GM23338 (cell line): Measurements from ENCODE around the gene CELF4. TPM values are rescaled to one million over a fixed set of nuclear protein-coding genes. Genes with fewer than 3 reads are reported as not detected.

Experiments
- ATAC-seq: fragments of 200-7000 bp; cut with Tn5 transposase; 3 replicates; pipeline ENCODE4 v1.9.1; 2020
- DNase-seq: peaks from one replicate; pipeline ENCODE4 v3.0.0-alpha.2; 2015; ENCODE audit warnings: low spot score
- H2AFZ ChIP-seq: fragments of 200-600 bp; sonication (generic); 2 replicates; pipeline ENCODE4 v1.8.0; 2016; ENCODE audit warnings: antibody characterized with exemption, mild to moderate bottlenecking, moderate library complexity
- H3F3A ChIP-seq: fragments of 200-600 bp; sonication (generic); replicated peaks from 2 replicates; pipeline ENCODE4 v1.8.0; 2017; ENCODE audit warnings: antibody characterized with exemption, mixed run types, low read depth
- H3K27ac ChIP-seq: fragments of 200-600 bp; sonication (generic); 2 replicates; pipeline ENCODE4 v1.6.1; 2016; ENCODE audit warnings: low read depth
- H3K27me3 ChIP-seq: fragments of 200-600 bp; sonication (generic); 2 replicates; pipeline ENCODE4 v1.8.0; 2016; ENCODE audit warnings: mild to moderate bottlenecking, mixed run types, moderate library complexity; ENCODE audit not compliant: insufficient read depth
- H3K36me3 ChIP-seq: fragments of 200-600 bp; sonication (generic); 2 replicates; pipeline ENCODE4 v1.8.0; 2016; ENCODE audit warnings: mild to moderate bottlenecking; ENCODE audit not compliant: insufficient read depth
- H3K4me1 ChIP-seq: fragments of 200-600 bp; sonication (generic); 2 replicates; pipeline ENCODE4 v1.8.0; 2016; ENCODE audit warnings: mild to moderate bottlenecking, moderate library complexity; ENCODE audit not compliant: insufficient read depth
- H3K4me2 ChIP-seq: fragments of 200-600 bp; sonication (generic); 2 replicates; pipeline ENCODE4 v1.7.1; 2017; ENCODE audit warnings: mixed run types
- H3K4me3 ChIP-seq: fragments of 200-600 bp; sonication (generic); 2 replicates; pipeline ENCODE4 v1.6.1; 2016; ENCODE audit warnings: mixed run types
- H3K79me2 ChIP-seq: fragments of 200-600 bp; sonication (generic); replicated peaks from 2 replicates; pipeline ENCODE4 v1.8.0; 2017; ENCODE audit warnings: mild to moderate bottlenecking; ENCODE audit not compliant: insufficient read depth
- H3K9me2 ChIP-seq: fragments of 200-600 bp; sonication (generic); 2 replicates; pipeline ENCODE4 v1.8.0; 2017; ENCODE audit not compliant: insufficient read depth
- H4K20me1 ChIP-seq: fragments of 200-600 bp; sonication (generic); replicated peaks from 2 replicates; pipeline ENCODE4 v1.8.0; 2017; ENCODE audit warnings: mild to moderate bottlenecking; ENCODE audit not compliant: insufficient read depth
- H3K27ac Mint-ChIP-seq: 2 replicates; pipeline ENCODE4 v1.8.0; 2020; ENCODE audit warnings: inconsistent platforms, mild to moderate bottlenecking, moderate library complexity, mixed read lengths
- H3K27me3 Mint-ChIP-seq: 3 replicates; pipeline ENCODE4 v1.8.0; 2022; ENCODE audit warnings: low read depth, mild to moderate bottlenecking, moderate library complexity, mixed read lengths, inconsistent platforms; ENCODE audit not compliant: insufficient read depth, poor library complexity
- H3K36me3 Mint-ChIP-seq: 3 replicates; pipeline ENCODE4 v1.8.0; 2021; ENCODE audit warnings: low read depth, mild to moderate bottlenecking, inconsistent platforms, moderate library complexity, mixed read lengths
- H3K4me1 Mint-ChIP-seq: 3 replicates; pipeline ENCODE4 v1.8.0; 2020; ENCODE audit warnings: mild to moderate bottlenecking, inconsistent platforms, mixed read lengths
- H3K4me3 Mint-ChIP-seq: 3 replicates; pipeline ENCODE4 v1.8.0; 2021; ENCODE audit warnings: moderate library complexity, mild to moderate bottlenecking, inconsistent platforms, mixed read lengths
- H3K9me3 Mint-ChIP-seq: 3 replicates; pipeline ENCODE4 v1.8.0; 2020; ENCODE audit warnings: moderate library complexity, mild to moderate bottlenecking, inconsistent platforms, mixed read lengths
- ETS1 ChIP-seq: IDR thresholded peaks from 2 replicates; pipeline ENCODE4 v1.6.1; 2016; ENCODE audit warnings: antibody characterized with exemption
- EZH2 ChIP-seq: fragments of 200-600 bp; sonication (generic); IDR thresholded peaks from one replicate; pipeline ENCODE4 v1.8.0; 2017; ENCODE audit warnings: antibody characterized with exemption, mild to moderate bottlenecking, low read depth; ENCODE audit not compliant: unreplicated experiment
- EZH2phosphoT487 ChIP-seq: fragments of 200-600 bp; sonication (generic); IDR thresholded peaks from one replicate; pipeline ENCODE4 v1.8.1; 2018; ENCODE audit warnings: antibody characterized with exemption; ENCODE audit not compliant: unreplicated experiment
- JUNB ChIP-seq: IDR thresholded peaks from one replicate; pipeline ENCODE4 v1.6.1; 2016; ENCODE audit warnings: antibody characterized with exemption; ENCODE audit not compliant: unreplicated experiment
- NANOG ChIP-seq: IDR thresholded peaks from 2 replicates; pipeline ENCODE4 v1.6.1; 2016; ENCODE audit warnings: antibody characterized with exemption, borderline replicate concordance
- POLR2AphosphoS5 ChIP-seq: IDR thresholded peaks from 2 replicates; pipeline ENCODE4 v1.6.1; 2016; ENCODE audit warnings: antibody characterized with exemption, low read depth
- REST ChIP-seq: IDR thresholded peaks from one replicate; pipeline ENCODE4 v1.6.1; 2018; ENCODE audit warnings: antibody characterized with exemption; ENCODE audit not compliant: unreplicated experiment
- STAT1 ChIP-seq: IDR thresholded peaks from one replicate; pipeline ENCODE4 v1.6.1; 2016; ENCODE audit warnings: antibody characterized with exemption; ENCODE audit not compliant: unreplicated experiment
- ZNF462 ChIP-seq: fragments of 250-450 bp; sonication (Bioruptor Pico); IDR thresholded peaks from 2 replicates; pipeline ENCODE4 v1.5.0; 2020; ENCODE audit warnings: mild to moderate bottlenecking, moderate library complexity
- polyA plus RNA-seq: library from polyadenylated mRNA; unstranded; fragments of >200 nt; fragmentation: Nextera tagmentation; extraction: Ambion mirVana; gene quantifications from 2 replicates; pipeline ENCODE4 v1.2.1, GENCODE V29; 2016
- total RNA-seq: library from RNA; depleted of rRNA; stranded (reverse); fragments of >200 nt; shearing (Covaris generic); gene quantifications from 2 replicates; pipeline ENCODE4 v1.2.3, GENCODE V29; 2014
- TF ChIP-seq, protein P1 (sequence below), 2 experiments: fragments of 200-600 bp in 1 of 2; sonication (generic) in 1 of 2; conservative IDR thresholded peaks; 2 replicates each; pipeline versions ENCODE4 v1.5.1 to v1.6.1; 2016 to 2017; ENCODE audit warnings: antibody characterized with exemption in 2 of 2, low read depth in 2 of 2, mild to moderate bottlenecking in 2 of 2, moderate library complexity in 1 of 2

Gene CELF4
- total and polyA plus RNA-seq, 2 experiments from 2014 or later: 2.6 to 6.7 TPM

DNA sequence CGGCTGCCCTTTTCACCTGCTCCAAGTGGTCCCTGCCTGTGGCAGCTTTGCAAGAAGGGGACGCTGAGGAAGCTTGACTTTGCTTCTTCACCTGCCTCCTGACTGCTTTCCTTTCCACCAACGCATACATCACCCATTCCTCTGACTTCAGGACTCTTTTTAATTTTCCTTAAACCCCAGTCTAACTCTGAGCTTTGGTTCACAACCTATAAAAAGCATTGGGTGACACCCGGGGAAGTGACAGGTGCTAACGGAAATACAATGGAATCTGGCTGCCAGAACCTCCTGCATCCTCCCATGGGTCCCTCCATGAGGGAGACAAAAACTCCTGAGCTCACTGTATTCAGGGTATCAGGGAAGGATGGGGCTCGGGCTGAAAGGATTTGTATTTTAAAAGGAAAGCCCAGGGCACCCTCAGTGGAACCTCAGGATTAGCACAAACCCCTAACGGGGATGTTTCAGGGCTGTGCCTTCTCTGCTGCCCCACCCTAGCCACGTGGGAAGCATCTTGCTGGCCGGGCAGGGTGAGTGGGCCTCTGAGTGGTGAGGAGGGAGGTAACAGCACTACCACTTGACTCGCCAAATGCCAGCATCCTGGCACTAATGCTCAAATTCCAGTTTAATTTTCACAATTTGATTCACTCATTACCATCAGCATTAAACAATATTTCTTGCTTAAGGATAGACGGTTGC, 284.8 kb downstream of the CELF4 start:
- Mint-ChIP-seq H3K4me1 (peaks cover 14% of the 10 kb centered on the region), H3K27me3 (peaks cover 13% of the 10 kb centered on the region), H3K36me3 (no peaks in the 10 kb centered on the region), H3K9me3 (no peaks in the 10 kb centered on the region), H3K4me3 (no peak overlapping the region), H3K27ac (no peak overlapping the region)
- Histone ChIP-seq H3K9me2 (no peaks in the 10 kb centered on the region), H4K20me1 (no peaks in the 10 kb centered on the region), H3K4me2 (no peak overlapping the region), H3K27me3 (no peaks in the 10 kb centered on the region), H3K36me3 (no peaks in the 10 kb centered on the region), H3F3A (no peaks in the 10 kb centered on the region), H3K27ac (no peak overlapping the region), H3K4me3 (no peak overlapping the region), H3K4me1 (no peaks in the 10 kb centered on the region), H3K79me2 (no peaks in the 10 kb centered on the region), H2AFZ (no peak overlapping the region)
- ATAC-seq (no peak), DNase-seq (no peak)
- no peak for TF ChIP-seq ZNF462
- TF ChIP-seq STAT1: no peak
- TF ChIP-seq JUNB: no peak
- TF ChIP-seq NANOG: no peak
- no peak for TF ChIP-seq EZH2phosphoT487
- TF ChIP-seq EZH2: no peak
- TF ChIP-seq, protein P1, sequence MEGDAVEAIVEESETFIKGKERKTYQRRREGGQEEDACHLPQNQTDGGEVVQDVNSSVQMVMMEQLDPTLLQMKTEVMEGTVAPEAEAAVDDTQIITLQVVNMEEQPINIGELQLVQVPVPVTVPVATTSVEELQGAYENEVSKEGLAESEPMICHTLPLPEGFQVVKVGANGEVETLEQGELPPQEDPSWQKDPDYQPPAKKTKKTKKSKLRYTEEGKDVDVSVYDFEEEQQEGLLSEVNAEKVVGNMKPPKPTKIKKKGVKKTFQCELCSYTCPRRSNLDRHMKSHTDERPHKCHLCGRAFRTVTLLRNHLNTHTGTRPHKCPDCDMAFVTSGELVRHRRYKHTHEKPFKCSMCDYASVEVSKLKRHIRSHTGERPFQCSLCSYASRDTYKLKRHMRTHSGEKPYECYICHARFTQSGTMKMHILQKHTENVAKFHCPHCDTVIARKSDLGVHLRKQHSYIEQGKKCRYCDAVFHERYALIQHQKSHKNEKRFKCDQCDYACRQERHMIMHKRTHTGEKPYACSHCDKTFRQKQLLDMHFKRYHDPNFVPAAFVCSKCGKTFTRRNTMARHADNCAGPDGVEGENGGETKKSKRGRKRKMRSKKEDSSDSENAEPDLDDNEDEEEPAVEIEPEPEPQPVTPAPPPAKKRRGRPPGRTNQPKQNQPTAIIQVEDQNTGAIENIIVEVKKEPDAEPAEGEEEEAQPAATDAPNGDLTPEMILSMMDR (conservative IDR thresholded peaks at IDR 0.05; ENCODE audit: low read depth in 2 of 2): no peak
- TF ChIP-seq POLR2AphosphoS5: no peak
- TF ChIP-seq ETS1: no peak
- no peak for TF ChIP-seq REST
